ENCODE results near the gene TBC1D4. TPM values are rescaled to one million over a fixed set of nuclear protein-coding genes. Genes with fewer than 3 reads are reported as not detected.

TBC1D4 gene
- total RNA-seq, 1 donor from 2014 or later: 25.6 TPM

DNA sequence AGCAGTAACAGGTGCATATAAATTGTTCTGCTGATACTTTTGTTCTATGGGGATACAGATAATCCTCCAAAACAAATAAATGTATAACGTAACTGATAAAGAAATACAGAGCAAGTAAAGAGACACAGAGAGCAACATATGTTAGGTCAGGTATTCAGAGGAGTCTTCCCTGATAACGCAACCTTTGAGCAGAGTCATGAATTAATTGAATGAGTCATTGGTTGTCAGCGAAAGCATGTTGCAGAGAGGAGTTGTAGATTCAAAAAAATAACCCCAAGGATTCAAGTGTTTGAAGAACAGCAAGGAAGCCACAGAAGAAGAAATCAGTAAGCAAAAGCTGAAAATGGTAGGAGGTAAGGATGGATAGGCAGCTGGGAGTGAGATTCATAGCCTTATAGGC lies 245.2 kb downstream of the TBC1D4 start:
- H4K20me1 ChIP-seq (ENCODE audit: insufficient read depth, low read length): no peaks in the 10 kb centered on the region
- Mint-ChIP-seq H3K27me3 (ENCODE audit: low read depth, unreplicated experiment) (no peaks in the 10 kb centered on the region), H3K4me3 (ENCODE audit: unreplicated experiment) (no peak overlapping the region), H3K36me3 (ENCODE audit: low read depth, unreplicated experiment) (no peaks in the 10 kb centered on the region), H3K4me1 (ENCODE audit: low read depth, unreplicated experiment) (no peaks in the 10 kb centered on the region), H3K9me3 (ENCODE audit: unreplicated experiment) (no peaks in the 10 kb centered on the region), H3K27ac (ENCODE audit: unreplicated experiment) (no peak overlapping the region)
- H3K9ac ChIP-seq (ENCODE audit: low read length): no peak overlapping the region
- FAIRE-seq (no peak), DNase-seq (ENCODE audit: low read depth) (peak; percentile 41)
- H2AFZ ChIP-seq (ENCODE audit: low read depth, low read length): no peak overlapping the region
- H3K27me3 ChIP-seq (ENCODE audit: insufficient read depth, low read length): no peaks in the 10 kb centered on the region
- no peak overlapping the region for H3K4me3 ChIP-seq (ENCODE audit: insufficient read depth, low read depth, low read length)
- H3K36me3 ChIP-seq (ENCODE audit: insufficient read depth, low read length): no peaks in the 10 kb centered on the region
- no peaks in the 10 kb centered on the region for H3K9me3 ChIP-seq (ENCODE audit: insufficient read depth, low read depth, low read length)
- H3K27ac ChIP-seq (ENCODE audit: low read depth, low read length): no peak overlapping the region
- TF ChIP-seq CTCF (IDR thresholded peaks at IDR 0.05; ENCODE audit: insufficient read depth, low read depth, low read length) (no peak), EZH2 (IDR thresholded peaks at IDR 0.05; ENCODE audit: insufficient read depth, low read length) (no peak)
- no peaks in the 10 kb centered on the region for H3K4me1 ChIP-seq (ENCODE audit: insufficient read depth, low read length)
- H3K79me2 ChIP-seq (ENCODE audit: insufficient read depth, low read length): no peaks in the 10 kb centered on the region
- H3K4me2 ChIP-seq (ENCODE audit: low read length): no peak overlapping the region

Other genes with a start within 250 kb of the TBC1D4 start
- 186 and 209 TPM in 2 replicates for gene COMMD6, start 55.7 kb upstream of the TBC1D4 start, total RNA-seq
- 58.0 and 59.2 TPM in 2 replicates for gene UCHL3, start 67.6 kb upstream of the TBC1D4 start, total RNA-seq
- 52.2 and 64.2 TPM in 2 replicates for gene LMO7, start 154.2 kb upstream of the TBC1D4 start, total RNA-seq

All from astrocyte (in vitro differentiated cells and primary cell).